Uterus (tissue), 4 donors: ENCODE data around the gene TERT. TPM values are rescaled to one million over a fixed set of nuclear protein-coding genes. Genes with fewer than 3 reads are reported as not detected.

Experiments used
- DNase-seq, 2 donors: peaks; one replicate each; pipeline ENCODE4 v3.0.0-alpha.2; 2019 to 2020
- H3K27ac ChIP-seq, 2 donors: fragments of 200-600 bp; sonication (generic); 1 replicate in 1 of 2; 2 replicates in 1 of 2; pipeline ENCODE4 v1.5.1; 2016 to 2018
- H3K27me3 ChIP-seq, 2 donors: fragments of 200-600 bp; sonication (generic); one replicate each; pipeline ENCODE4 v1.5.1; 2018 to 2019; ENCODE audit warnings: control low read depth in 1 of 2
- H3K36me3 ChIP-seq, 2 donors: fragments of 200-600 bp; sonication (generic); one replicate each; pipeline ENCODE4 v1.5.1; 2019; ENCODE audit warnings: control low read depth in 1 of 2
- H3K4me1 ChIP-seq, 2 donors: fragments of 200-600 bp; sonication (generic); one replicate each; pipeline ENCODE4 v1.5.1; 2018 to 2019; ENCODE audit warnings: control low read depth in 1 of 2
- H3K4me3 ChIP-seq, 2 donors: fragments of 200-600 bp; sonication (generic); 1 replicate in 1 of 2; 2 replicates in 1 of 2; pipeline ENCODE4 v1.5.1; 2018 to 2019; ENCODE audit warnings: mild to moderate bottlenecking in 1 of 2
- H3K9me3 ChIP-seq, 2 donors: fragments of 200-600 bp; sonication (generic); one replicate each; pipeline ENCODE4 v1.5.1; 2019; ENCODE audit warnings: control low read depth in 1 of 2
- CTCF ChIP-seq, 4 experiments: fragments of 200-600 bp in 2 of 4; fragments of 450-650 bp in 2 of 4; sonication (generic) in 2 of 4; IDR thresholded peaks; one replicate each; pipeline ENCODE4 v1.5.1; 2016 to 2019; ENCODE audit warnings: antibody characterized with exemption in 4 of 4, mild to moderate bottlenecking in 2 of 4, moderate library complexity in 1 of 4
- POLR2A ChIP-seq, 2 donors: fragments of 450-650 bp; IDR thresholded peaks; one replicate each; pipeline ENCODE4 v1.6.1; 2016; ENCODE audit warnings: antibody characterized with exemption in 2 of 2, mild to moderate bottlenecking in 1 of 2, moderate library complexity in 1 of 2
- intact Hi-C: fragments of 100-400 bp; cut with DNase I; formaldehyde crosslinking; loops from one replicate; pipeline ENCODE4 v1.15.1; 2023; ENCODE audit warnings: low total_unique reads
- total RNA-seq, 4 donors: library from RNA; depleted of rRNA in 3 of 4; stranded (reverse); fragments of >200 nt in 3 of 4; gene quantifications; one replicate each; pipeline versions ENCODE4 v1.1.0 to v1.2.4, GENCODE V29; 2014 to 2023
- donor health status: DM: yes; HTN: yes; CAD: no.

The TERT gene
- total RNA-seq, 4 donors from 2014 or later: 0.26 TPM; not detected in 3

- Histone ChIP-seq H3K36me3 (no peaks in the 10 kb centered on the region), H3K27ac (no peak overlapping the region), H3K4me1 (no peaks in the 10 kb centered on the region), H3K9me3 (no peaks in the 10 kb centered on the region), H3K27me3 (no peaks in the 10 kb centered on the region), H3K4me3 (no peak overlapping the region)
- no peak for DNase-seq
- TF ChIP-seq POLR2A (IDR thresholded peaks at IDR 0.05) (no peak), CTCF (IDR thresholded peaks at IDR 0.05) (no peak)
- intact Hi-C loops: no loop called here
These were observed 37.5 kb downstream of the TERT start for GRCh38 chr5:1257363-1257762.

GRCh38 chr5:1256776-1257175, 38.1 kb downstream of the TERT start:
- intact Hi-C loops: no loop called here
- no peak for DNase-seq
- Histone ChIP-seq H3K9me3 (no peaks in the 10 kb centered on the region), H3K36me3 (no peaks in the 10 kb centered on the region), H3K27me3 (no peaks in the 10 kb centered on the region), H3K4me3 (no peak overlapping the region), H3K4me1 (no peaks in the 10 kb centered on the region), H3K27ac (no peak overlapping the region)
- TF ChIP-seq POLR2A (IDR thresholded peaks at IDR 0.05): no peak

GRCh38 chr5:1255081-1255561, 39.7 kb downstream of the TERT start:
- H3K27me3 ChIP-seq: no peaks in the 10 kb centered on the region
- H3K4me3 ChIP-seq: no peak overlapping the region

GRCh38 chr5:1254196-1254595, 40.7 kb downstream of the TERT start:
- intact Hi-C loops: no loop called here
- Histone ChIP-seq H3K9me3 (no peaks in the 10 kb centered on the region), H3K4me3 (no peak overlapping the region), H3K36me3 (no peaks in the 10 kb centered on the region), H3K27ac (no peak overlapping the region), H3K4me1 (no peaks in the 10 kb centered on the region), H3K27me3 (no peaks in the 10 kb centered on the region)
- TF ChIP-seq POLR2A (IDR thresholded peaks at IDR 0.05) (no peak), CTCF (IDR thresholded peaks at IDR 0.05) (no peak)
- no peak for DNase-seq

More at GRCh38 chr5:1255081-1255561, 39.7 kb downstream of the TERT start:
- Histone ChIP-seq H3K4me1 (no peaks in the 10 kb centered on the region), H3K36me3 (no peaks in the 10 kb centered on the region), H3K27ac (no peak overlapping the region), H3K9me3 (no peaks in the 10 kb centered on the region)
- DNase-seq: no peak
- intact Hi-C loops: no loop called here
- no peak for TF ChIP-seq POLR2A (IDR thresholded peaks at IDR 0.05)
- TF ChIP-seq CTCF (IDR thresholded peaks at IDR 0.05): no peak

- no peaks in the 10 kb centered on the region for H3K4me1 ChIP-seq
- intact Hi-C loops: no loop called here
- H3K27ac ChIP-seq: no peak overlapping the region
- TF ChIP-seq POLR2A (IDR thresholded peaks at IDR 0.05) (no peak), CTCF (IDR thresholded peaks at IDR 0.05) (no peak)
- DNase-seq: no peak
- no peaks in the 10 kb centered on the region for H3K27me3 ChIP-seq
- H3K9me3 ChIP-seq: no peaks in the 10 kb centered on the region
- H3K36me3 ChIP-seq: no peaks in the 10 kb centered on the region
- no peak overlapping the region for H3K4me3 ChIP-seq
These were observed 41.3 kb downstream of the TERT start for GRCh38 chr5:1253456-1254105.
